Dermis blood vessel endothelial cell (primary cell): ENCODE measurements around the gene GFOD2. TPM values are rescaled to one million over a fixed set of nuclear protein-coding genes. Genes with fewer than 3 reads are reported as not detected.

Experiments used
- DNase-seq: peaks from one replicate; pipeline ENCODE4 v3.0.0; 2010
- total RNA-seq: library from RNA; depleted of rRNA; stranded (reverse); fragments of >200 nt; gene quantifications from 2 replicates; pipeline ENCODE4 v1.2.3, GENCODE V29; 2014

The GFOD2 gene
- total RNA-seq, 1 donor from 2014 or later = 69.8 TPM

DNA sequence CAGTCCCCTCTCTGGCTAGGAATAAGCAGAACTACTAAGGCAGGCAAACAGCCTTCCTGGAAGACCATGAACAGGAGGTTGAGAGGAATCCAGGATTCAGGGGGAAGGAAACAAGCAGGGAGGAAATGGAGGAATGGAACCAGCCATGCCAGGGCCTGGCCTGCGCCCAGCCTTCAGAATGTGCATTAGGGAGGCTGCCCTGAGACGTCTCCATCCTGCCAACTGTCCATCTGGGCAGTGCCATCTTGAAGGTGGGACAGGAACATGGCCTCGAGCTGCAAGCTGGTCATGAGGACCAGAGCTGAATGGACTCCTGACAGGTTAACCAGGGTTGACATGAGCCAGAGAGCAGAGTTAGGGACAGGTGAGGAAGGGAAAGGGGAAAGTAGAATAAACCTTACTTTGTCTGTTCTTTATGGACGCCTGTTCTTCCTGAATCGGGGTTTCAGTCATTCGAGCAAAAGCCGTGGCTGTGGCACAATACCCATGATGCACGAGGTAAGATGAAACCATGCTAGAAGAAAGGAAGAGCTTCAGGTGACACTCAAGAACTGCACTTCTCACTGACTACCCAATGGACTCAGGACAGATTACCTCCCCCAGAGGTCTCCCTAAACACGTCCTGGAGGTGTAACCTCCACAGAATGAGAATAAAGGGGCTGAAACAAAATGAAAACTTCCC, 12.1 kb upstream of the GFOD2 start:
- DNase-seq = no peak

GRCh38 chr16:67730326-67730725, 11.2 kb upstream of the GFOD2 start:
- no peak for DNase-seq

- DNase-seq = no peak
Observed at GRCh38 chr16:67729636-67730248, 10.6 kb upstream of the GFOD2 start.

DNA sequence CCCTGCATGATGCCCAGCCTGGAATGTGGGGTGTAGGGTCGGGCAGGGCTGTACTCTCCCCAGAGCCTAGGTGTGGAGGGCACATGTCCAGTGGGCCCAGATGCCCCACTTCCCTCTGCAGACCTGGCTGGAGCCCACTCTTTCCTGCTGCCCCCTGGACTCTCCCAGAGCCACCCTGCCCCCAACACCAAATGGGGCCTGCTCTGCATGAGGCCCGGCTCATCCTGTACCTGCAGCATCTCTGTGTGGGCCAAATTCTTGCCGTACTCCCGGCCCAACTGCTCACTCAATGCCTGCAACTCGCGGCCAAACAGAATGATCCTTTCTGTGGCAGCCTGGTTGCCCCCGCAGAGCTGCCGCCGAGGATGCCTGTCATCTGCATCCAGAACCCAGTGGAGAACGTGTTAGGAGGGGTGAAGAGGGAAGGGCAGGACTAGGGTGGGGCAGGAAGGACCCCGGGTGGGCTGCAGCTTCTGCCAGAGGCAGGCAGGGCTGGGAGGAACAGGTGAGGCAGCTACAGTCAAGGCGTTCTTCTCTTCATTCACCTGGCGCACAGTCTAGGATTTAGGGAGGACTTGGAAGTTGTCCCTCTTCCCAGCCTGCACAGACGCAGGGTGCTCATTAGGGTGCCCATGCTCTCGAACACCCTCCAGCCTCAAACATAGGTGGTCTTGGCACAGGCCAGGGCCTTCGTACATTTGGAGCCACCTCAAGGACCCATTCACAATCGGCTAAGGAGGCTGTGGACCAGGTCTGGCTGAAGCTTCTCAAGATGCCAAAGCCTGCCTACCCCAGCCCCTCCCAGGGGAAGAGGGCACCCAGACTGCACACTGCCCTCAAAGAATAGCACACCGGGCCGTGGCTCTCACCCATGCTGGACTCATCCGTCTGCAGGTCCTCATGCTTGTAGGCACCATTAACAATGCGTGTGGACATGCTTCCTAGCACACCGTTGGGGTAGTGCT, 8.7 kb upstream of the GFOD2 start:
- no peak for DNase-seq

DNA sequence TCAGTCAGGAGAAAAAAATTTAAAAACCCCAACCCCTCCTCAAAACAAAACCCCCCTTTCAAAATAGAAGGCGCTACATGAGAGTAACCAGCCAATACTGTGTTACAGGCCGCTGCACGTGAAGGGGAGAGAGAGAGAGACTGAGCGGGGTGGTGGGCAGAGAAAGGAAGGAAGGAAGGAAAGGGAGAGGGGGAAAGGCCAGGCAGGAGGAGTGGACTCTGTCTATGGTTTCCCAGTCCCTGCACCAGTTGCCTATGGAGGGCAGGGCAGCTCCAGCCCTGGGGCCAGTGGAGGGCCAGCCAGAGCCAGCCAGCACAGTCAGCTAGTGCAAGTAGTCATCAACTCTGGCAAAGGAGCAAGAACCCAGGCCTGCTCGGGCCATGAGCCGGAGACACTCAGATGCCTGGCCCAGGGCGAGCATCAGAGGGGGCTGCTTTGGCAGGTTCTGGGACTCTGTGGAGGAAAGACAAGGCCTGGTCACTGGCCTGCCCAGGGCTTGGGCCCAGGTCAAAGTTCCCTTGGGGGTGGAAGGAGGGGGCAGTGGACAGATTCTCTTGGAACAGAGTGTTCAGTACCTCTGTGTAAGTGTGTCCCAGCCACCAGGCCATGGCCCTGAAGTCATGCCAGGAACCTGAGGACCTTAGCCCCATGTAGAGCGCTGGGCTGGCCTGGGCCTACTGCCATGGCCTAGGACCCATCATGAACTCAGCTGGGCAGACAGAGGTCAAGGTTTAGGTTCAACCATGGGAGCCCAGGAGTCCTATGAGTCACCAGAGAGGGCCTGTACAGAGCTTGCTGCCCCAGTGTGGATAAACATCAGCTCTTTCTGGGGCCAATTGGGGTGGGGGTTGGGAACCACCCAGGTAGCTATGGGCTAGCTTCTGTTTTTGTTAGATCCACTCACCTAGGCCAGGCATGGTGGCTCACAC, 7.3 kb upstream of the GFOD2 start:
- DNase-seq = no peak

- DNase-seq = no peak
Observed at GRCh38 chr16:67723911-67724305, 4.8 kb upstream of the GFOD2 start.

DNA sequence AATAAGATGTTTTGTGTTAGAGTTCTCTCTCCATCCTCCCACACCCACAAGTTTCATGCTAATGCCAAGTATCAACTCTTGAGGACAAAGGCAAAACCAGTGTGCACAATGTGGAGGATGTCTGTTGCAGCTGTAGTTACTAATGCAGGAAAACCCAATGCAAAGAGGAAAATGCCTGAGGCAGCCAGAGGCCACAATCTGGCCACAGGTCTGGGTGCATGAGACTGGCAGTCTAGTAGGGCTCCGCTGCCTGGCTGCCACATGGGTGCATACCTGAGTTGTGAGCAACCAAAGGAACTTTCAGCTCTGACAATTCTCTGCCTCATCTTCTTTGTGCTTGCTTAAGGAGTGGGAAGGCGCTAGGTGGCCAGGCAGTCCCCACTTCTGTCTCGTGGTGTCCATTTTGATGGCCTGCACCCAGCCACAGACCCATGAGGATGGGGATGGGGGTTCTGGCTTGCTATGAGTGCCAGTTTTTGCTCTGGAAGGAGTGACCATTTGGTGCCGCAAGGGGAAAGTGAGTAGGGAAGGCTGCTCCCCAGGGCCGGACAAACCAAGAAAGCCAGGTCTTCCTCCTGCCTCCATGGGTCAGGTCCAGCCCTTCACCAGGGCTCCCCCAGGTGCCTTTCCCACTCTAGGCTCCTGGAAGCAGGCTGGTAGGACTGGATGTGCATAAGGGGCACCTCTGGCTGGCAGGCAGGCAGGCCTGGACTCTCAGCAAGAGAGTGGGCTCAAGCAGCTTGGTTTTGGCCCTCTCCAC, 4.2 kb upstream of the GFOD2 start:
- DNase-seq = no peak

GRCh38 chr16:67720236-67720635, 1.1 kb upstream of the GFOD2 start:
- DNase-seq = no peak

DNA sequence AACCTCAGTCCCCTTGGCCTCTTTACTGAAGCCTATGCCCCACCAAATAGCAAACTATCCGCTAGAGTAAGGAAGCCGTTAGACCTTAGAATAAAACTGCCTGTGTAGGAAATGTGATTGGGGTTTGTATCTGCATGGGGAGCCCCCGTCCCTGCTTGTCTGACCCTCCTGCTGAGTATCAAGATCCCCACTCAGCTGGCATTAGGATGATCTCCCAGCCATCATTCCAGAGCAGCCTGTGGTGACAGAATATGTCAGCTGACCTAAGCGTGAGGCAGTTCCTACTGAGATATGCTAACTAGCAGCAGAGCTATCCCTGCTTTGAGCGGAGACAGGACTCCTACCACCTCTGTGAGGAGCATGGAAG, 645 bp upstream of the GFOD2 start:
- DNase-seq = peak; percentile 67

- DNase-seq = peak; percentile 30
Observed at GRCh38 chr16:67718668-67719047, 458 bp downstream of the GFOD2 start.

DNA sequence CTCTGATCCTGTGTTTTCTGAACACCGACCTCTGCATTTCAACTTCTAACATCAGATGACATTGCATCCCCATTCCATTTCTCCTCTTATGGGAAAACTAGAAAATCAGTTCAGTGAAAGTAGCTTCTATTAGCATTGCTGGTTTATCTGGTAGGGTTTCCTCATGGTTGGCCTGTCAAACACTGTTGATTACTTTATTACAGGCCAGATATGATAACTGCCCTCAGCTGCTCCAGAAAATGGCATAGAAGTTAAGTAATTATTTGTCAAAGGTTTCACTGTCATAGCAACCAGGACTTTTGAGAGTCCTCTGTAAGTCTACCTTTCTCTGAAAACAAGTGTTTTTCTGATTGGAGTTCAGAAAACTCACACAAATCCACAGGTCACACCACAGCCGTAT, 3.0 kb downstream of the GFOD2 start:
- no peak for DNase-seq

GRCh38 chr16:67714522-67714921, 4.6 kb downstream of the GFOD2 start:
- DNase-seq = no peak

- no peak for DNase-seq
Observed at GRCh38 chr16:67713647-67714273, 5.4 kb downstream of the GFOD2 start.

- no peak for DNase-seq
Observed at GRCh38 chr16:67710607-67711006, 8.5 kb downstream of the GFOD2 start.

- no peak for DNase-seq
Observed at GRCh38 chr16:67709050-67709449, 10.1 kb downstream of the GFOD2 start.

GRCh38 chr16:67708368-67708771, 10.7 kb downstream of the GFOD2 start:
- DNase-seq = no peak

DNA sequence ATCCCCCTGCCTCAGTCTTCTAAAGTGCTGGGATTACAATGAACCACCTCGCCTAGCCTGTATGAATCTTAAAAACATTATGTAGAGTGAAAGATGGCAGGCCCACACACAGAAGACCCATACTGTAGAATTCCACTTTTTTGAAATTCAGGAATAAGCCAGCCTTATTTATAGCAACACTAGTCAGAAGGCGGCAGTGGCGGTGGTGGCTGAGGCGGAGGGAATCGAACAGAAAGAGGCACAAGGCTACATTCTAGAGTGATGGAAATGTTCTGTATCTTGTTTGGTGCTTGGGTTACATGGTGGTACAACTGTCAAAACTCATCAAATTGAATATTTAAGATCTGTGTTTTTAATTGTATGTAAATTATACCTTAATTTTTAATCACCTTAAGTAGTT, 11.3 kb downstream of the GFOD2 start:
- DNase-seq = no peak

DNA sequence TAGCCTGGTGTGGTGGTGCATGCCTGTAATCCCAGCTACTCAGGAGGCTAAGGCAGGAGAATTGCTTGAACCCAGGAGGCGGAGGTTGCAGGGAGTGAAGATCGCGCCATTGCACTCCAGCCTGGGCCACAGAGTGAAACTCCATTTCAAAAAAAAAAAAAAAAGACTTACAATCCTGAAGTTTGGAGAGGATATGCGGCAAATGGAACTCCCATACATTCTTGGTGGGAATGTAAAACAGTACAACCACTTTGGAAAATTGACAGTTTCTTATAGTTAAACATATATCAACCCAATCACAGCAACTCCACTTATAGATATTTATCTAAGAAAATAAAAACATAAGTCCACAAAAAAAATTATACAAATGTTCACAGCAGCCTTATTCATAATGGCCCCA, 11.9 kb downstream of the GFOD2 start:
- DNase-seq = no peak

GRCh38 chr16:67704110-67704509, 15.0 kb downstream of the GFOD2 start:
- no peak for DNase-seq

DNA sequence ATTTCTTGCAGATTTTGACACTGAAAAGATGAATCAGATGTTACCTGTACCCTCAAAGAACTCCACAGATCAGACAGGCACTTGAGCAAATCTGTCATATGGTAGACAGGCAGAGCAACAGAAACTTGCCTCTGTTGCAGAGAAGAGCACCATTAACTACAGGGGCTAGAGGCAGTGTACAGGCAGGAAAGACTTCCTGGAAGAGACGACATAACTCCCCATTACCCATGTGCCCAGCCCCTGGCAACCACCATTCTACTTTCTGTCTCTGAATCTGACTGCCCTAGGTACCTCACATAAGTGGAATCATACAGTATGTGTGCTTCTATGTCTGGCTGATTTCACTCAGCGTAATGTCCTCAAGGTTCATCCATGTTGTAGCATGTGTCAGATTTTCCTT, 15.5 kb downstream of the GFOD2 start:
- DNase-seq = no peak

GRCh38 chr16:67702130-67702529, 17.0 kb downstream of the GFOD2 start:
- no peak for DNase-seq
